Breast epithelium (tissue), 4 donors: Measurements from ENCODE around the gene ROCK2. TPM values are rescaled to one million over a fixed set of nuclear protein-coding genes. Genes with fewer than 3 reads are reported as not detected.

Experiments used
- DNase-seq, 2 donors: peaks; one replicate each; pipeline ENCODE4 v3.0.0-alpha.2; 2019; ENCODE audit warnings: low spot score in 2 of 2
- H3K27ac ChIP-seq, 2 donors: fragments of 200-600 bp; sonication (generic) in 1 of 2; one replicate each; pipeline ENCODE4 v1.5.1; 2016 to 2019; ENCODE audit warnings: mild to moderate bottlenecking in 1 of 2
- H3K27me3 ChIP-seq, 2 donors: fragments of 200-600 bp; sonication (generic) in 1 of 2; one replicate each; pipeline versions ENCODE4 v1.5.1 to v1.6.0; 2017 to 2019; ENCODE audit warnings: control low read depth in 1 of 2, mild to moderate bottlenecking in 1 of 2
- H3K36me3 ChIP-seq: fragments of 200-600 bp; one replicate; pipeline ENCODE4 v1.5.1; 2019
- H3K4me1 ChIP-seq, 2 donors: fragments of 200-600 bp; sonication (generic); one replicate each; pipeline ENCODE4 v1.5.1; 2016 to 2019; ENCODE audit warnings: control low read depth in 1 of 2
- H3K4me3 ChIP-seq, 3 donors: fragments of 200-600 bp; sonication (generic); 1 replicate in 2 of 3; 2 replicates in 1 of 3; pipeline ENCODE4 v1.5.1; 2016 to 2019; ENCODE audit warnings: mild to moderate bottlenecking in 3 of 3, moderate library complexity in 2 of 3
- H3K9me3 ChIP-seq, 2 donors: fragments of 200-600 bp; sonication (generic) in 1 of 2; one replicate each; pipeline ENCODE4 v1.5.1; 2016 to 2019; ENCODE audit warnings: control low read depth in 1 of 2
- POLR2A ChIP-seq: fragments of 450-650 bp; IDR thresholded peaks from one replicate; pipeline ENCODE4 v1.6.1; 2016; ENCODE audit warnings: antibody characterized with exemption, mild to moderate bottlenecking, moderate library complexity
- POLR2AphosphoS5 ChIP-seq, 3 donors: sonication (generic); formaldehyde crosslinking; IDR thresholded peaks; one replicate each; pipeline ENCODE4 v1.6.1; 2017; ENCODE audit warnings: antibody characterized with exemption in 3 of 3
- intact Hi-C: fragments of 100-400 bp; cut with DNase I; formaldehyde crosslinking; loops from one replicate; pipeline ENCODE4 v1.15.1; 2023; ENCODE audit warnings: low total_unique reads
- total RNA-seq, 3 donors: library from RNA; depleted of rRNA; stranded (reverse); fragments of >200 nt; gene quantifications; one replicate each; pipeline ENCODE4 v1.1.0, GENCODE V29; 2016
- TF ChIP-seq, protein P1 (sequence below), 3 donors: fragments of 450-650 bp; IDR thresholded peaks; one replicate each; pipeline ENCODE4 v1.5.1; 2016 to 2017; ENCODE audit warnings: antibody characterized with exemption in 3 of 3, mild to moderate bottlenecking in 3 of 3, moderate library complexity in 3 of 3

Gene ROCK2
- total RNA-seq, 3 donors from 2014 or later = 87.1 to 181 (median 103) TPM

DNA sequence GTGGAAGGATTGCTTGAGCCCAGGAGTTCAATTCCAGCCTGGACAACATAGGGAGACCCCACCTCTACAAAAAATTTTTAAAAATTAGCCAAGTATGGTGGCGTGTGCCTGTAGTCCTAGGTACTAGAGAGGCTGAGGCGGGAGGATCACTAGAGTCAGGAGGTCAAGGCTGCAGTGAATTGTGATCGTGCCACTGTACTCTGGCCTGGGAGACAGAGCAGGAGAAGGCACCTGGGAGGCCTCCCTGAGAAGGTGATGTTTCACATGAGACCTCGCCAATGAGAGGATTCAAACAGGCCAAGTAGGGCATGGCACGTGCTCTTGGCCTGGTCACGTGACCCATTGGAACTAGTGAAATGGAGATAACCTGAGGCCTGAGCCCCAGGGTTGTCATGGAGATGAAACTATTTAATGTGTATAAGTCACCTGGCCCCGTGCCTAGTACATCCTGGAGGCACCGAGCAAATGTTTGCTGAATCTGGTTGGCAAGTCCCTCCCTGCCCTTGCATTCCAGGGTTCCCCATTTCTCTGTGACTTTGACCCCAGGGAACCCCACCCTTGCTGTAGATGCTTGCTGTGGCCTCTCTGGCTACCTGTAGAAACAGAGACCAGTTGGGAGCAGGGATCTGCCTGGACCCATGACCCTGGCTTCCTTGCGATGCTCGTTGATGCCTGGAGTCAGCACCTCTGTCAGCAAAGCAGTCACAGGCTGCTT is 26.1 kb upstream of the ROCK2 start:
- intact Hi-C loops = no loop called here
- Histone ChIP-seq H3K4me1 (peaks cover 0 to 19% of the 10 kb centered on the region in 2 donors), H3K4me3 (no peak overlapping the region), H3K9me3 (no peaks in the 10 kb centered on the region), H3K27ac (peak overlapping the region in 1 of 2 donors; percentile 84), H3K27me3 (no peaks in the 10 kb centered on the region), H3K36me3 (no peaks in the 10 kb centered on the region)
- TF ChIP-seq POLR2AphosphoS5 (IDR thresholded peaks at IDR 0.05) (no peak), POLR2A (no peak)
- TF ChIP-seq, protein P1, sequence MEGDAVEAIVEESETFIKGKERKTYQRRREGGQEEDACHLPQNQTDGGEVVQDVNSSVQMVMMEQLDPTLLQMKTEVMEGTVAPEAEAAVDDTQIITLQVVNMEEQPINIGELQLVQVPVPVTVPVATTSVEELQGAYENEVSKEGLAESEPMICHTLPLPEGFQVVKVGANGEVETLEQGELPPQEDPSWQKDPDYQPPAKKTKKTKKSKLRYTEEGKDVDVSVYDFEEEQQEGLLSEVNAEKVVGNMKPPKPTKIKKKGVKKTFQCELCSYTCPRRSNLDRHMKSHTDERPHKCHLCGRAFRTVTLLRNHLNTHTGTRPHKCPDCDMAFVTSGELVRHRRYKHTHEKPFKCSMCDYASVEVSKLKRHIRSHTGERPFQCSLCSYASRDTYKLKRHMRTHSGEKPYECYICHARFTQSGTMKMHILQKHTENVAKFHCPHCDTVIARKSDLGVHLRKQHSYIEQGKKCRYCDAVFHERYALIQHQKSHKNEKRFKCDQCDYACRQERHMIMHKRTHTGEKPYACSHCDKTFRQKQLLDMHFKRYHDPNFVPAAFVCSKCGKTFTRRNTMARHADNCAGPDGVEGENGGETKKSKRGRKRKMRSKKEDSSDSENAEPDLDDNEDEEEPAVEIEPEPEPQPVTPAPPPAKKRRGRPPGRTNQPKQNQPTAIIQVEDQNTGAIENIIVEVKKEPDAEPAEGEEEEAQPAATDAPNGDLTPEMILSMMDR (IDR thresholded peaks at IDR 0.05) = no peak
- peak; percentile 65 to 86 for DNase-seq

DNA sequence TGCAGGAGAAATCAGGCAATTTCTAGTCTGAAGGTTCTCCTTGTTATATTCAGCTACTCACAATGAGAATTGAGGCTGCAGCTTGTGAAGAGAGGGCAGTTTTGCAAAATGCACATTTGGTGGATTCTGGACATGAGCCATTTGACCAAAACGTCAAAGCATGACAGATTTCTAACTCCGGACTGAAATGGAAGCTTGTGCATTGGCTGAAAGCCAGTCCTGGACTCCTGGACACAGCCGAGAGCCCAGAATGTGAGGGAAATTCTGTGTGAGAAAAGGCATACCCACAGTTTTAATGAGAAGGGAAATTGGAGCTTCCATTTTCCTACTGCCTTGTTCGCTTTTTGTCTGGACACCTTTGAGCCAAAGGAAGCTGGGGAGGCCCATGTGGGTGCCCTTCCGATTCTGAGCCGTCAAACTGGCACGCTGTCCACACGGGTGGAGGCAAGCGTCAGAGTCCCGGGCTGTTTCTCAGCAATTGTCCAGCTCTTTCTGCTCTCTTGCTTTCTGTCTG is 23.7 kb upstream of the ROCK2 start:
- Histone ChIP-seq H3K27me3 (no peaks in the 10 kb centered on the region), H3K36me3 (no peaks in the 10 kb centered on the region), H3K4me3 (peak overlapping the region in 2 of 3 donors; percentile 3 to 23), H3K27ac (peak overlapping the region in 1 of 2 donors; percentile 52), H3K9me3 (no peaks in the 10 kb centered on the region), H3K4me1 (peaks cover 0 to 11% of the 10 kb centered on the region in 2 donors)
- intact Hi-C loops = no loop called here
- no peak for DNase-seq
- TF ChIP-seq, protein P1 (IDR thresholded peaks at IDR 0.05) = no peak
- TF ChIP-seq POLR2AphosphoS5 (IDR thresholded peaks at IDR 0.05) (no peak), POLR2A (no peak)

DNA sequence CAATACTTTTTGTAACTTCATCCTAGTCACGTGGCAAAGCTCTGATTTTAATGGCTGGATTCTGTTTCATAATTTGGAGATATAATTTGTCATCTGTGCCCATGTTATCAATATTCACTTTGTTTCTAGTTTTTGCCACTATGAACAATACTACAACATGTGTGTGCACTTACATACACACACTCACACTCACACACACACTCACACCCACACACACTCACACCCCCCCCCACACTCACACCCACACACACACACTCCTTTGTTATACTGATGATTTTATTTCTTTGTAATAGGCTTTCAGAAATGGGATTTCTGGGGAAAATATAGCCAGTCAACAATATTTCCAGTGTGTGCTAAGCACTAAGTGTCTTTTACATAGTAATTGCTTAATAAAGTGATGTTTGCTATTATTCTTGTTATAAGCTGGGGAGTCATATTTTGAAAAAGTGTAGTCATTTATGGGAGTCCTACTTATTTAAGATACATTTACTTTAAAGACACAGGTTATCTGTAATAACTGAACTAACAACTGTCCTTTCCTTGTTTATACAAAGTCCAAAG is 22.8 kb upstream of the ROCK2 start:
- H3K27ac ChIP-seq = no peak overlapping the region

DNA sequence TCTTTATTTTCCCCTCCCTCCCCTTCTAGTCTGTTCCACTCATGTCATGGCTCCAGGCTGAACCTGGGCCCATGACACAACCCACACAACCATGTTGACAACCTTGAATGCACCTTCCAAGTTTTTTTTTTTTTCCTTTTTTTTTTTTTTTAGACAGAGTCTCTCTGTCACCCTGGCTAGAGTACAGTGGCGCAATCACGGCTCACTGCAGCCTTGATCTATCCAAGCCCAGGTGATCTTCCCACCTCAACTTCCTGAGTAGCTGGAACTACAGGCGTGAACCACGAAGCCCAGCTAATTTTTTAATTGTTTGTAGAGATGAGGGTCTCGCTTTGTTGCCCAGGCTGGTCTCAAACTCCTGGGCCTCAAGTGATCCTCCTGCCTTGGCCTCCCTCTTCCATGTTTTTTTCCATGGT is 21.9 kb upstream of the ROCK2 start:
- H3K27ac ChIP-seq = no peak overlapping the region
- H3K36me3 ChIP-seq = no peaks in the 10 kb centered on the region
- H3K27me3 ChIP-seq = no peaks in the 10 kb centered on the region
- TF ChIP-seq POLR2AphosphoS5 (IDR thresholded peaks at IDR 0.05) (no peak), POLR2A (no peak)
- TF ChIP-seq, protein P1 (IDR thresholded peaks at IDR 0.05) = no peak
- H3K4me3 ChIP-seq = no peak overlapping the region
- intact Hi-C loops = no loop called here
- peak in 1 of 2 donors; percentile 43 for DNase-seq
- no peaks in the 10 kb centered on the region for H3K9me3 ChIP-seq
- peaks cover 0 to under 1% of the 10 kb centered on the region in 2 donors for H3K4me1 ChIP-seq

More for the DNA sequence above, 22.8 kb upstream of the ROCK2 start:
- Histone ChIP-seq H3K9me3 (no peaks in the 10 kb centered on the region), H3K27me3 (no peaks in the 10 kb centered on the region), H3K36me3 (no peaks in the 10 kb centered on the region), H3K4me1 (peaks cover 0 to 10% of the 10 kb centered on the region in 2 donors), H3K4me3 (no peak overlapping the region)
- no peak for DNase-seq
- TF ChIP-seq, protein P1 (IDR thresholded peaks at IDR 0.05) = no peak
- TF ChIP-seq POLR2AphosphoS5 (IDR thresholded peaks at IDR 0.05) (no peak), POLR2A (no peak)
- intact Hi-C loops = no loop called here
